SW 1271 (cell line): ENCODE results near the gene CPVL.

Experiments used
- DNase-seq, 2 experiments: peaks; one replicate each; lab custom pipeline; 2025; lab: John Stamatoyannopoulos, UW

The CPVL gene

DNA sequence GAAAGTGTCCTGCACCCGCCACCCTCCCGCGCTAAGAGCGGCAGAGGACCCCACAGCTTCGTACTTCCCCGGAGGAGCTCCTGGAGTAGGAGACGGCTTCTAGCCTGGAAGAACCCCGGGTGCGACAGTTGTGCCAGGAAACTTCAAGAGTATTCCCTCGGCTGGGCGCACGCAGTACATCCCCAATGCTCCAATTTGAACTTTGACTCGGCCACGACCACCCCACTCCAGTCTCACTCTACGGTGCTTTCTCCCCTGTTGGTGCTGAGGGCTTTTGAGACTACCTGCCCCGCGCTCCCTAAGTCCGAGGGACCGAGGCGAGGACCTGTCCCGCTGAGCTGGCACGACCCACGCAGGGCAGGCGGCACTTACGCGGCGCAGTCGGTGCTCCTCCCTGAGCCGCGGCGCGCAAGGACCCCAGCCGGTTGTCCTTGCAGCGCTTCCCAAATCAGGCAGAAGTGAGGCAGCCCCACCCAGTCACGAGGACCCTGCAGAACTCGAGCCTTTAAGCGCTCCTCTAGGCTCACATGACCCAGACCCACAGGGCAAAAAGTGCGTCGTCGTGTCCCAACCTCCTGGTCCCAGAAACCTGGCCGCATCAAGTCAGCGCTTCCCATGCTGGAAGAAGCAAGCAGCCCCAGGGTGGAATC, at the start of gene CPVL:
Gene CPVL (minus strand): TSS at position 481 of the 650 bp plus-strand sequence. CDS start 25,476 bp downstream, outside the sequence.
- no peak for DNase-seq

- peak in 1 of 2 experiments; percentile 25 for DNase-seq
These were observed 48.5 kb upstream of the CPVL start, which contains the start of gene CHN2 for GRCh38 chr7:29194594-29195427. Gene CHN2 (plus strand): TSS chr7:29194775.

GRCh38 chr7:29194206-29194593, 47.9 kb upstream of the CPVL start:
- no peak for DNase-seq

- DNase-seq = no peak
These were observed 47.2 kb upstream of the CPVL start for GRCh38 chr7:29193316-29194205.

DNA sequence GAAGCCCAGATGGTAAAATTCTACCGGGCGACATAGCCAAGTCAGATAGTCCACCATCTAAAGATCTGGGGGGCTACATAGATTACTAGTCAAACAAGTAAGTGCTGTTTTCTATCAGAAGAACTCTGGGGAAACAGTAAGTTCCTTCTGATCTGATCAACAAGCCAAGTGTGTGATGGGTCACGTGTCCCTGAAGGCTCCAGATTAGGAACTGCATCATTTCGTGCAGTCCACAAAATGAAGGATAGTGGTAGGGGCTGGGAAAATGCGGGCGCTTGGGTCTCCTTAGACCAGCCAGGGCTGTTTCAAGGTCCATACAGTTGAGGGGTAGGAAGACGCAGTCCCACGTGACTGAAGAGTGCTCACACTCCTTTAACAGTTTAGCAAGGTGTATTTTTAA, 46.5 kb upstream of the CPVL start:
- DNase-seq = no peak

DNA sequence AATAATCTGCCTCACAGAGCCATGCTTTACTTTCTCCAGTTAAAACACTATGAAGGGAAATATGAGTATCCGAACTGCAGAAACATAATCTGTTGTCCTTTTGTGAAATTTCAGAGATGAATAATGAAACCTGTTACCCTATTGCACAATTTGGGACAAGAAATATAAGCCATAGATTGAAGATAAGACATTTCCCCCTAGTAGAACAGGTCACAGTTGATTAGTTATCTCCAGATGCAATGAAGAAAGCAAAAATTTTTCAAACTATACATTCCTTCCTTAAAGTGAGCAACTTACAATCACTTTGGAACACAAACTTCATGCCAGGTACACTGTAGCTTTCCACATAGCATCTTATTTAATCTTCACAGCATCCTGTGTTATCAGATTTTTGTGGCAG, 46.0 kb upstream of the CPVL start:
- no peak for DNase-seq

- no peak for DNase-seq
These were observed 44.2 kb upstream of the CPVL start for GRCh38 chr7:29190349-29191045.

- peak; percentile 2 to 9 for DNase-seq
These were observed 43.4 kb upstream of the CPVL start for GRCh38 chr7:29189743-29190201.

DNA sequence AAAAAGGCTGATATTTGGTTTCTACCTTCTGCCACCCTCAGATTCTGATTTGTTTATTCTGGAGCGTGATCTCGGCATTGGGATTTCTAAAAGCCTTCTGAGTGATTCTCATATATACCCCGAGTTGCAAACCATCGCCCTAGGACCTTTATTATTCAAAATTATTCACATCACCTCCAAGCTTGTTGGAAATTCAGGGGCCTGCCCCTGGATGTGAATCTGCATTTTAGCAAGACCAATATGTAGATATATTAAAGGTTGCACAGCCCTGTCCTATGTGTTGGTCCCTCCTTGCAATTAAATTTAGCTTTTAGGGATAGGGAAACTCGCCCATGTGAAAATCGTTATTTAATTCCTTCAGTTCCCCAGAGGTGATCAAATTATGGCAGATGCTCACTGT, 39.3 kb upstream of the CPVL start:
- DNase-seq = no peak

GRCh38 chr7:29184599-29184998, 38.3 kb upstream of the CPVL start:
- DNase-seq = no peak

DNA sequence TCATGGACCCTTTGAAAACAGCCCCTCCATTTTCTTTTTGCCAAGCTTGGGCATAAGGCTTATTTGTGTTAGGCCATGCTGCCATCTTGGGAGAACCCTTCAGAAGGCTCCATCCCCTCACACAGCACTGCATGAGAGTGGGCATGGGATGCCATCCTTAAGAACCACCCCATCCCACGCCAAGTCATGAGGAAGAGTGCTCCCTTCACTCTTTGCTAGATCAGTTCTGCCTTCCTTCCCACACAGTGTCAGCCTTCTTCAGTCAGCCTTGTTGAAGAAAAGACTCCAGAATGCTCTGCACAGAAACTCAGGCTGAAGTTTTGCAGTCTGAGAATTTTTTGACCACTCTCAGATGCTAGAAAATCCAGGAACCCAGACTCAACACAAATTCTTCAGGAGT, 32.8 kb upstream of the CPVL start:
- no peak for DNase-seq

DNA sequence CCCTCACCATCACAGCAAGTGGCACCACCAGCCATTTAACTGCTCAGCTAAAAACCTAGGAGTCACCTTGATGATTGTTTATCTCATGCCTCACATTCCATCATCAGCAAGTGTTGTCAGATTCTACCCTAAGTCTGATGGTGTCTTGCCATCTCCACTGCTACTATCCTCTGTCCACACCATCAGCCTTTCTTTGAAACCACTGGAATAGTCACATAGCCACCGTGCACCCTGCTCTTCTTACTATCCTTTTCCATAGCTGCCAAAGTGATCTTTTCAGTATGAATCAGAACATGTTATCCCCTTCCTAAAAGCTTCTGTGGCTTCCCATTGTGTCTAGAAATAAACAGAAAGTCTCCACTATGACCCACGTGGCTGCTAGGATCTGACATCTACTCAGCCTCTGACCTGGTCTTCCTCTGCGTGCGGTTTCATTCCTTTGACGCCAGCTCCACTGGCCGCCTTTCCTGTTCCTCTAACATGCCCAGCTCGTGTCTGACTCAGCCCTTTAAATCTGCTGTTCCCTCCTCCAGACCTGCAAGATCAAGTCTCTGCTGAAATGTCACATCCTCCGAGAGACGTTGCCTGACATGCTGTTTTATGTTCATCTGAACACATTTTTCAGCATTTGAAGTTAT, 31.7 kb upstream of the CPVL start:
- no peak for DNase-seq

GRCh38 chr7:29173458-29173857, 27.1 kb upstream of the CPVL start:
- no peak for DNase-seq

GRCh38 chr7:29170781-29171180, 24.4 kb upstream of the CPVL start:
- DNase-seq = no peak

DNA sequence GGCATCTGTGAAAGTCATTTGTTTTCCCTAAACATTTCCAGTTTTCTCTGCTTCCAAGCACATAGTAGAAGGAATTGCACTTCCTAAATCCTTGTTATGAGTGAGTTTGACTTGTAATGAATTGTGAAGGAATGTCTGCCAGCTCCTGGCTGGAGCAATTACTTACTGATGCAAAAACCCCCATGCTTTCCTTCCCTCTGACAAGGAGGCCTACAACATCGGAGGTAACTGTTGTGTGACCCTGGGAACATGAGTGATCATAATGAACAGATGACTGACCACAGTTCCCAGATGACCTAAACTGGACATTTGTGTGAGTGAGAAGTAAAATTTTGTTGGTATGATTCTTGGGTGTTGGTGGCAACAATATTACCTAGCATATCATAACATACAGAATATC, 21.4 kb upstream of the CPVL start:
- no peak for DNase-seq

GRCh38 chr7:29163854-29164253, 17.5 kb upstream of the CPVL start:
- no peak for DNase-seq

GRCh38 chr7:29162577-29162976, 16.2 kb upstream of the CPVL start:
- no peak for DNase-seq

GRCh38 chr7:29161231-29161630, 14.9 kb upstream of the CPVL start:
- DNase-seq = no peak

DNA sequence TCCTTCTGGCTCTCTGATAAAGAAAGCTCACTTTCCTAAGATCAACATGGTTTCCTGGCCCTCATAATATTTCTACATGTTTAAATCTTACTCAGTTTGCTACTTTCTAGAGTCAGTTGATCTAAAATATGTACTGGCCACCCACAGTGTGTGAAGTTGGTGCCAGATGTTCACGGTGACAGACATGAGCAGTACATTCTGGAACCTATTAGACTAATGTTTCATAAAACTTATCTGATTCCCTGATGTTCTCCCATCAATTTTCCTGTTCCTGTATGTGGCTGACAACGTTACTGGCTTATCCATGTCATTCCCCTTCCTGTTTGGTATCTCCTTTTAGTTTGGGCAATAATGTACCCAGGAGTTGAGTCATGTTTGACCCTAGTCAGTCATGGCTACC, 13.7 kb upstream of the CPVL start:
- no peak for DNase-seq

DNA sequence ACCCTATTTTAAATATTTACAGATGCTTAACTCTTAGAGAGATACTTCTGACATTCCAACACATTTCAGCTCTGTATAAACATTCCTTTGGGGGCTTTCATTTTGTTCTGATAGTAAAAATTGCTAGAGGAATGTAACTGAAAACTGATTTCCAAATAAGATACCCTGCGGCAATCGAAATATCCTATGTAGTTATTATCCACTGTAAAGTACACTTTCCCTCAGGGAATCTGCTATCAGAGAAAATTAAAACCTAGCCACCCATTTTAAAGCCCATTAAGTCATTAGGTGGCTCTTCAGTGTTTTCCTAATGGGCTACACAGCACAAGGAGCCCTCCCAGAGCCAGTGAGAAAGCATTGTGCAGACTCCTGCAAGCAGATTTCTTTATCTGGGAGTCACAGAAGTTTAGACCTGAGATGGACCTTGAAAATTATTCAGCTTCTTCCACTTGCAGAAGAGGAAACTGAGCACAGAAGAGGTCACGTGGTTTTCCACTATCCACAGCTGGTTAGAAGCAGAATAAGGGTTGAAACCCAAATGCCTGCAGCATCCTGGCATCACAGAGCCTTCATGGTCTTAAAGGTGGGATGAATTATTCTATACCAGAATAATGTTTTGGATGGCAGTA, 12.6 kb upstream of the CPVL start:
- DNase-seq = no peak
